Neuronal stem cell (in vitro differentiated cells): ENCODE results near the gene STPG1.

ENCODE experiments used
- DNase-seq: peaks from one replicate; pipeline ENCODE4 v3.0.0-alpha.2; 2013; ENCODE audit warnings: low spot score
- H2AFZ ChIP-seq: one replicate; pipeline ENCODE4 v1.6.1; 2013; ENCODE audit warnings: mild to moderate bottlenecking, low read length, inconsistent platforms
- H2AK5ac ChIP-seq: 2 replicates; pipeline ENCODE4 v1.6.1; 2013; ENCODE audit warnings: low read depth, mild to moderate bottlenecking, inconsistent platforms, low read length, moderate library complexity, mixed read lengths
- H2BK120ac ChIP-seq: 2 replicates; pipeline ENCODE4 v1.6.1; 2013; ENCODE audit warnings: low read depth, mild to moderate bottlenecking, inconsistent platforms, low read length, moderate library complexity, mixed read lengths
- H2BK12ac ChIP-seq: one replicate; pipeline ENCODE4 v1.6.1; 2013; ENCODE audit warnings: low read length, inconsistent platforms
- H2BK15ac ChIP-seq: 2 replicates; pipeline ENCODE4 v1.6.1; 2013; ENCODE audit warnings: mild to moderate bottlenecking, low read length, inconsistent platforms, mixed read lengths
- H2BK5ac ChIP-seq: one replicate; pipeline ENCODE4 v1.6.1; 2013; ENCODE audit warnings: inconsistent platforms, mild to moderate bottlenecking, low read length, moderate library complexity
- H3K14ac ChIP-seq: one replicate; pipeline ENCODE4 v1.6.1; 2013; ENCODE audit warnings: low read length, inconsistent platforms
- H3K18ac ChIP-seq: 2 replicates; pipeline ENCODE4 v1.6.1; 2013; ENCODE audit warnings: low read length, inconsistent platforms
- H3K23ac ChIP-seq: 2 replicates; pipeline ENCODE4 v1.6.1; 2013; ENCODE audit warnings: low read depth, mild to moderate bottlenecking, mixed read lengths, low read length, inconsistent platforms; ENCODE audit not compliant: poor library complexity
- H3K27ac ChIP-seq: replicated peaks from 3 replicates; pipeline ENCODE4 v1.5.1; 2013; ENCODE audit warnings: low read length, inconsistent platforms
- H3K27me3 ChIP-seq, 3 experiments: 2 replicates each; pipeline ENCODE4 v1.6.1; 2013; ENCODE audit warnings: low read length in 3 of 3, mild to moderate bottlenecking in 2 of 3, inconsistent platforms in 1 of 3, low read depth in 1 of 3, mixed read lengths in 1 of 3, moderate library complexity in 1 of 3; ENCODE audit not compliant: control insufficient read depth in 3 of 3, insufficient read depth in 3 of 3
- H3K36me3 ChIP-seq, 2 donors: replicated peaks in 1 of 2; 2 replicates each; pipeline ENCODE4 v1.6.1; 2013; ENCODE audit warnings: low read length in 2 of 2; ENCODE audit not compliant: control insufficient read depth in 2 of 2, insufficient read depth in 2 of 2
- H3K4ac ChIP-seq: 2 replicates; pipeline ENCODE4 v1.6.1; 2013; ENCODE audit warnings: inconsistent platforms, mild to moderate bottlenecking, low read length, moderate library complexity
- H3K4me1 ChIP-seq, 2 donors: 1 replicate in 1 of 2; 2 replicates in 1 of 2; pipeline ENCODE4 v1.6.1; 2013; ENCODE audit warnings: low read length in 2 of 2, low read depth in 1 of 2; ENCODE audit not compliant: control insufficient read depth in 2 of 2, insufficient read depth in 1 of 2
- H3K4me2 ChIP-seq: one replicate; pipeline ENCODE4 v1.6.1; 2013; ENCODE audit warnings: mild to moderate bottlenecking, low read length, inconsistent platforms; ENCODE audit not compliant: insufficient read depth, poor library complexity, severe bottlenecking
- H3K4me3 ChIP-seq, 2 donors: 2 replicates each; pipeline ENCODE4 v1.5.1; 2013; ENCODE audit warnings: low read length in 2 of 2, mild to moderate bottlenecking in 2 of 2, inconsistent platforms in 1 of 2, moderate library complexity in 1 of 2
- H3K79me1 ChIP-seq: one replicate; pipeline ENCODE4 v1.6.1; 2013; ENCODE audit warnings: low read depth, mild to moderate bottlenecking, inconsistent platforms, low read length, moderate library complexity
- H3K9ac ChIP-seq: one replicate; pipeline ENCODE4 v1.6.1; 2013; ENCODE audit warnings: mild to moderate bottlenecking, low read depth, low read length, inconsistent platforms; ENCODE audit not compliant: poor library complexity
- H3K9me3 ChIP-seq, 2 donors: replicated peaks in 1 of 2; 2 replicates each; pipeline versions ENCODE3 to v1.6.1; 2013; ENCODE audit warnings: low read length in 2 of 2, mild to moderate bottlenecking in 2 of 2, inconsistent platforms in 1 of 2, low read depth in 1 of 2, mixed read lengths in 1 of 2, moderate library complexity in 1 of 2; ENCODE audit not compliant: control insufficient read depth in 2 of 2, insufficient read depth in 1 of 2
- H4K8ac ChIP-seq: one replicate; pipeline ENCODE4 v1.6.1; 2013; ENCODE audit warnings: low read depth, mild to moderate bottlenecking, inconsistent platforms, low read length, moderate library complexity
- H4K91ac ChIP-seq: one replicate; pipeline ENCODE4 v1.6.1; 2013; ENCODE audit warnings: low read length, low read depth, mild to moderate bottlenecking, inconsistent platforms; ENCODE audit not compliant: poor library complexity
- WGBS, 2 donors: extraction: QIAGEN DNeasy Blood & Tissue Kit; methylation state at CpG; one replicate each; pipeline ENCODE4 v1.1.7; 2013; ENCODE audit warnings: missing lambda C conversion rate in 2 of 2, mixed read lengths in 1 of 2; ENCODE audit not compliant: insufficient read length in 2 of 2, insufficient replicate concordance in 1 of 2; ENCODE audit errors: extremely low coverage in 2 of 2; 5-methylcytosine and 5-hydroxymethylcytosine counted together

Gene STPG1

DNA sequence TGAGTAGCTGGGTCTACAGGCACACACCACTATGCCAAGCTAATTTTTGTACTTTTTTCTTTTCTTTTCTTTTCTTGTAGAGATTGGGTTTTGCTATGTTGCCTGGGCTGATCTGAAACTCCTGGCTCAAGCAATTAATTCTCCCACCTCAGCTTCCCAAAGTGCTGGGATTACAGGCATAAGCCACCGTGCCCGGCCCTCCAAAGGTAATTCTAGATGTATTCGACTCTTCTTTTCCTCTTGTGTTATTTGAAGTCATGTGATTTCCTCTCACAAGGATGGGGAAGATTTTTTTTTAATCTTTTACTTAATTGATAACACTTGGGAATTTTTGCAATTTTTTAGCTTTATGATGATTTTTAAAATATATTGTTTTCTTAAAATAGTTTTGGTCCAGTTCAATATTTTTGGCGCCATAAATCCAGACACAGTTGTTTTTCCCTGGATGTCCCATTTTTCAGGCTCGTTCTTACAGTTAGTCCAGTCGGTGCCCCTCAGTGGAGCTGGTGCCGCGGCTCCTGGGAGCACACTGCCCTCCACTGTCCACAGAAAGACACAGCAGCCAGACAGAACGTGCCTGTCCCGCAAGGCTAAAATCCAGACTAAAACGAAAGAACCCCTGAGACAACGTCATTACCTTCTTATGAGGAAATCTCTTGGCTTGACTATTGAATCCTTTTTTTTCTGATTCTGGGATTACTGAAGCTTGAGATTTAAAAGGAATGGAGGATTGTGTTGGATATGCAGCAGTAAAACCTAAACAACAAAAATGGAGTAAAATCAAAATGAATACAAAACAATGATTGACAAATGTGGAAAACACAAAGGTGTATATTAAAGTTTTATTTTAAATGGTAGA lies 22.4 kb downstream of the STPG1 start:
- no peak overlapping the region for H2BK12ac ChIP-seq
- DNase-seq, result peak; percentile 58
- H3K14ac ChIP-seq, result no peak overlapping the region
- H3K4me2 ChIP-seq, result no peak overlapping the region
- no peak overlapping the region for H2BK15ac ChIP-seq
- H2BK120ac ChIP-seq, result no peak overlapping the region
- no peak overlapping the region for H3K23ac ChIP-seq
- no peaks in the 10 kb centered on the region for H3K36me3 ChIP-seq
- no peak overlapping the region for H2BK5ac ChIP-seq
- no peak overlapping the region for H4K8ac ChIP-seq
- no peak overlapping the region for H3K9ac ChIP-seq
- no peak overlapping the region for H4K91ac ChIP-seq
- H3K79me1 ChIP-seq, result peaks cover 2% of the 10 kb centered on the region
- H3K27ac ChIP-seq, result no peak overlapping the region
- H3K18ac ChIP-seq, result no peak overlapping the region
- peak overlapping the region; percentile 53 for H2AFZ ChIP-seq
- no peaks in the 10 kb centered on the region for H3K9me3 ChIP-seq
- no peaks in the 10 kb centered on the region for H3K4me1 ChIP-seq
- no peak overlapping the region for H3K4ac ChIP-seq
- WGBS, 2 donors, result no CpG with 5 or more reads among the region's 12 CpGs
- no peak overlapping the region for H3K4me3 ChIP-seq
- no peak overlapping the region for H2AK5ac ChIP-seq
- no peaks in the 10 kb centered on the region for H3K27me3 ChIP-seq

DNA sequence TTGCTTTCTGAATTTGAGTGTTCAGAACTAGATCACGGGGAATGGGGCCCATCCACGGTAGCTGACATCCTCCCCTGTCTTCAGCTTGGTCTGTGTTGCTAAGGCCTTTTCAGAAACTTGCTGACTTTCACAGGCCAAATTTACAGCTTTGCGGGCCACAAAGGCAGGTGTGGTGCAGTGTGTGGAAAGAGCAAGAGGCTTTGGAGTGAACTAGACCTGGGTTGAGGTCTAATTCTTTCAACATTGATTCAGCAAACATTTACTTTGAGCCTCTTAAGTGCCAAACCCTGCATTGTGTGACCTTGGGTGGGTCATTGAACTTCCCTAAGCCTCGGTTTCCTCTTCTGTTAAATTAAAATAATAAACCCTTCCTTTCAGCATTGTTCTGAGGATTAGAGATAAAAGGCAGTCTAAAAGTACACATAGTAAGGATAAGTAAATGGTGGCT lies 24.3 kb downstream of the STPG1 start:
- peaks cover 2% of the 10 kb centered on the region for H3K79me1 ChIP-seq
- H3K27me3 ChIP-seq, result no peaks in the 10 kb centered on the region
- H2BK15ac ChIP-seq, result no peak overlapping the region
- no CpG with 5 or more reads among the region's 4 CpGs for WGBS, 2 donors
- no peak overlapping the region for H2BK5ac ChIP-seq
- H3K18ac ChIP-seq, result no peak overlapping the region
- no peak overlapping the region for H2BK120ac ChIP-seq
- H3K4me2 ChIP-seq, result no peak overlapping the region
- no peak overlapping the region for H3K23ac ChIP-seq
- no peak for DNase-seq
- no peak overlapping the region for H2BK12ac ChIP-seq
- no peaks in the 10 kb centered on the region for H3K9me3 ChIP-seq
- no peaks in the 10 kb centered on the region for H3K4me1 ChIP-seq
- H3K4ac ChIP-seq, result no peak overlapping the region
- H3K9ac ChIP-seq, result no peak overlapping the region
- no peak overlapping the region for H2AK5ac ChIP-seq
- H3K36me3 ChIP-seq, result no peaks in the 10 kb centered on the region
- no peak overlapping the region for H4K91ac ChIP-seq
- H3K4me3 ChIP-seq, result no peak overlapping the region
- no peak overlapping the region for H3K27ac ChIP-seq
- H3K14ac ChIP-seq, result no peak overlapping the region
- no peak overlapping the region for H4K8ac ChIP-seq
- H2AFZ ChIP-seq, result no peak overlapping the region

DNA sequence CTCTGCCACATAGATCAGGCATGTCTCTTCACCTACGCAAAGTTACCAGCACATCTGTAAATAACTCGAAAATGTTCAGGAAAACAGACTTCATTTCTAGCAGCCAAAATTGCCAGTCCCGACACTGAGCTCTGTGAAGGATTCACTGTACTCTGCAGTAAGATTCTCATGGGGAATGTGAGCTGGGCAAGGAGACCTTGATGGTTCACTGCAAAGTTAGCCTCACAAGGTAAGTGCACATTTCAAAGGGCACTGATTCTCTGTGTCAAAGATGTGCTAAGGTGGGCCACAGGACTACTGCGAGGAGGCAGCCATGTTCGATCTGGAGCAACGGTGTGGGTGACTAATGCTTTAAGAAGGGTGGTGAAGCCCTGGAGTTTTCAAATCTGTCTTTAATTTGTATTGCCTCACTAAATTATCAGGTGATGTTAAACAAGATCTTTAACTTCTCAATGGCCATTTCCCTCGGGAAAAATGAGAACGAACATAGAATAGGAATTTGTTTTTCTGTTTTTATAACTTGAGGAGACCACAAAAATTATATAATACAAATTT lies 25.2 kb downstream of the STPG1 start:
- Histone ChIP-seq H3K18ac (no peak overlapping the region), H3K23ac (no peak overlapping the region), H2BK15ac (no peak overlapping the region), H3K36me3 (no peaks in the 10 kb centered on the region), H3K14ac (no peak overlapping the region), H4K8ac (no peak overlapping the region), H2BK5ac (no peak overlapping the region), H2BK12ac (no peak overlapping the region), H3K9ac (no peak overlapping the region), H3K4ac (no peak overlapping the region), H2BK120ac (no peak overlapping the region), H2AK5ac (no peak overlapping the region), H3K79me1 (no peaks in the 10 kb centered on the region), H3K9me3 (no peaks in the 10 kb centered on the region), H3K4me1 (peaks cover 0 to 2% of the 10 kb centered on the region in 2 donors), H3K4me3 (no peak overlapping the region), H3K27me3 (no peaks in the 10 kb centered on the region), H2AFZ (no peak overlapping the region), H4K91ac (no peak overlapping the region), H3K27ac (no peak overlapping the region), H3K4me2 (no peak overlapping the region)
- no peak for DNase-seq
- no CpG with 5 or more reads among the region's 8 CpGs for WGBS, 2 donors

DNA sequence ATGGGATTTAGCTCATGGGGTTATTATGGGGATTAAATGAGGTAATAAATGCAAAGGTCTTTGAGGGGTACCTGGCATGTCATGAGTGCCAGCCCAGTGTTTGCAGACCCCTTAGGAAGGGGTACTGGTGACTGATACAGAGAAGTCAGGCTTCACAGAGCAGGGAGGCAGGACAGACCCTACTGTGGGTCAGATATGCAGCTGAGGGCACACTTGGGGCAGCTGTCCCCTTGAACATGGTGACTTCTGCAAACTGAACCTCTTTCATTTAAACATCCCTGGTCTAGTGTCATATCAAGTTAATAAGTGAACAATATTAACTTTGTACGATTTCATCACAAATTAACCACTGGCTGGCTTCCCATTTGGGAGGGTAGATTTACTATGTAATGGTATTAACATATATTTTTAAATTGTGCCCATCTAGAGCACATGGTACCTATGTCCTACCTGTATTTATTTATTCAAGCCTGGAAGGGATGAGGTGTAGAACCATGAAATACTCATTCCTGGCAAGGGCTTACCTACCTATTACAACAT lies 25.9 kb downstream of the STPG1 start:
- Histone ChIP-seq H3K4me1 (peaks cover 0 to 2% of the 10 kb centered on the region in 2 donors), H3K23ac (no peak overlapping the region), H3K4me3 (no peak overlapping the region), H3K36me3 (no peaks in the 10 kb centered on the region), H3K27ac (no peak overlapping the region), H3K9ac (no peak overlapping the region), H3K4ac (no peak overlapping the region), H3K4me2 (no peak overlapping the region), H2AFZ (no peak overlapping the region), H4K91ac (no peak overlapping the region), H3K27me3 (no peaks in the 10 kb centered on the region), H2BK120ac (no peak overlapping the region), H3K79me1 (no peaks in the 10 kb centered on the region), H2BK15ac (no peak overlapping the region), H3K9me3 (no peaks in the 10 kb centered on the region), H4K8ac (no peak overlapping the region), H3K14ac (no peak overlapping the region), H2BK12ac (no peak overlapping the region), H2AK5ac (no peak overlapping the region), H2BK5ac (no peak overlapping the region), H3K18ac (no peak overlapping the region)
- DNase-seq, result no peak
- WGBS, 2 donors, result no CpG with 5 or more reads among the region's 1 CpG
